Activated naive CD8-positive, alpha-beta T cell treated with anti-CD3 and anti-CD28 coated beads for 36 hours (primary cell): Measurements from ENCODE around the gene FUT1. TPM values are rescaled to one million over a fixed set of nuclear protein-coding genes. Genes with fewer than 3 reads are reported as not detected.

Experiments
- DNase-seq: peaks from one replicate; pipeline ENCODE4 v3.0.0; 2021
- H3K27ac Mint-ChIP-seq: one replicate; pipeline ENCODE4 v1.8.0; 2022; ENCODE audit warnings: mild to moderate bottlenecking, moderate library complexity, mixed read lengths
- H3K27me3 Mint-ChIP-seq: one replicate; pipeline ENCODE4 v1.8.0; 2022; ENCODE audit warnings: mild to moderate bottlenecking, mixed read lengths
- H3K36me3 Mint-ChIP-seq: one replicate; pipeline ENCODE4 v1.8.0; 2021; ENCODE audit warnings: mild to moderate bottlenecking, mixed read lengths
- H3K4me1 Mint-ChIP-seq: one replicate; pipeline ENCODE4 v1.8.0; 2021; ENCODE audit warnings: mixed read lengths
- H3K4me3 Mint-ChIP-seq: one replicate; pipeline ENCODE4 v1.8.0; 2022; ENCODE audit warnings: mild to moderate bottlenecking, moderate library complexity, mixed read lengths
- H3K9me3 Mint-ChIP-seq: one replicate; pipeline ENCODE4 v1.8.0; 2022; ENCODE audit warnings: mixed read lengths
- total RNA-seq, 2 experiments: library from RNA; stranded (reverse); gene quantifications; one replicate each; pipeline ENCODE4 v1.2.3, GENCODE V29; 2021

The FUT1 gene
- total RNA-seq, 2 experiments from 2014 or later, result 0.06 to 0.12 TPM

GRCh38 chr19:48738557-48739403, 13.7 kb downstream of the FUT1 start:
- H3K9me3 Mint-ChIP-seq, result no peaks in the 10 kb centered on the region
- no peak overlapping the region for H3K27ac Mint-ChIP-seq
- H3K4me3 Mint-ChIP-seq, result peak overlapping the region; percentile 53
- peak; percentile 91 for DNase-seq
- H3K36me3 Mint-ChIP-seq, result no peaks in the 10 kb centered on the region
- H3K4me1 Mint-ChIP-seq, result peaks cover 11% of the 10 kb centered on the region
- peaks cover 28% of the 10 kb centered on the region for H3K27me3 Mint-ChIP-seq

GRCh38 chr19:48737360-48737998, 15.0 kb downstream of the FUT1 start:
- Mint-ChIP-seq H3K4me1 (peaks cover 11% of the 10 kb centered on the region), H3K9me3 (no peaks in the 10 kb centered on the region), H3K4me3 (no peak overlapping the region), H3K27me3 (peaks cover 20% of the 10 kb centered on the region), H3K27ac (no peak overlapping the region), H3K36me3 (no peaks in the 10 kb centered on the region)
- DNase-seq, result no peak

GRCh38 chr19:48735031-48735615, 17.3 kb downstream of the FUT1 start:
- Mint-ChIP-seq H3K27ac (no peak overlapping the region), H3K4me3 (no peak overlapping the region), H3K4me1 (peaks cover 5% of the 10 kb centered on the region), H3K27me3 (peaks cover 8% of the 10 kb centered on the region), H3K36me3 (no peaks in the 10 kb centered on the region), H3K9me3 (no peaks in the 10 kb centered on the region)
- DNase-seq, result no peak

- H3K4me1 Mint-ChIP-seq, result peaks cover 3% of the 10 kb centered on the region
- peaks cover 3% of the 10 kb centered on the region for H3K27me3 Mint-ChIP-seq
- no peak overlapping the region for H3K27ac Mint-ChIP-seq
- no peaks in the 10 kb centered on the region for H3K36me3 Mint-ChIP-seq
- no peaks in the 10 kb centered on the region for H3K9me3 Mint-ChIP-seq
- DNase-seq, result no peak
- no peak overlapping the region for H3K4me3 Mint-ChIP-seq
Observed at GRCh38 chr19:48734625-48735024, 17.8 kb downstream of the FUT1 start.

GRCh38 chr19:48731452-48731851, 21.0 kb downstream of the FUT1 start:
- DNase-seq, result no peak
- H3K4me3 Mint-ChIP-seq, result no peak overlapping the region
- peaks cover under 1% of the 10 kb centered on the region for H3K4me1 Mint-ChIP-seq
- no peaks in the 10 kb centered on the region for H3K27me3 Mint-ChIP-seq
- H3K36me3 Mint-ChIP-seq, result peaks cover 13% of the 10 kb centered on the region
- H3K27ac Mint-ChIP-seq, result no peak overlapping the region
- H3K9me3 Mint-ChIP-seq, result peaks cover 3% of the 10 kb centered on the region

- no peak for DNase-seq
- peaks cover 15% of the 10 kb centered on the region for H3K4me1 Mint-ChIP-seq
- no peak overlapping the region for H3K4me3 Mint-ChIP-seq
- H3K36me3 Mint-ChIP-seq, result peaks cover 26% of the 10 kb centered on the region
- H3K9me3 Mint-ChIP-seq, result peaks cover 14% of the 10 kb centered on the region
- H3K27me3 Mint-ChIP-seq, result no peaks in the 10 kb centered on the region
- no peak overlapping the region for H3K27ac Mint-ChIP-seq
Observed at GRCh38 chr19:48728911-48729664, 23.4 kb downstream of the FUT1 start.

GRCh38 chr19:48726556-48726955, 25.9 kb downstream of the FUT1 start:
- peak overlapping the region; percentile 81 for H3K27ac Mint-ChIP-seq
- no peaks in the 10 kb centered on the region for H3K27me3 Mint-ChIP-seq
- peaks cover 15% of the 10 kb centered on the region for H3K4me1 Mint-ChIP-seq
- peaks cover 26% of the 10 kb centered on the region for H3K36me3 Mint-ChIP-seq
- DNase-seq, result no peak
- H3K4me3 Mint-ChIP-seq, result no peak overlapping the region
- H3K9me3 Mint-ChIP-seq, result peaks cover 14% of the 10 kb centered on the region

- H3K27ac Mint-ChIP-seq, result peak overlapping the region; percentile 92
- peak overlapping the region; percentile 55 for H3K4me3 Mint-ChIP-seq
Observed at GRCh38 chr19:48724796-48725753, 27.4 kb downstream of the FUT1 start.

GRCh38 chr19:48722196-48722708, 30.2 kb downstream of the FUT1 start:
- DNase-seq, result no peak
- H3K36me3 Mint-ChIP-seq, result peaks cover 21% of the 10 kb centered on the region
- peaks cover 23% of the 10 kb centered on the region for H3K4me1 Mint-ChIP-seq
- H3K4me3 Mint-ChIP-seq, result no peak overlapping the region
- no peaks in the 10 kb centered on the region for H3K27me3 Mint-ChIP-seq
- no peak overlapping the region for H3K27ac Mint-ChIP-seq
- H3K9me3 Mint-ChIP-seq, result peaks cover 14% of the 10 kb centered on the region

More at GRCh38 chr19:48724796-48725753, 27.4 kb downstream of the FUT1 start:
- Mint-ChIP-seq H3K4me1 (peaks cover 23% of the 10 kb centered on the region), H3K9me3 (peaks cover 14% of the 10 kb centered on the region), H3K36me3 (peaks cover 26% of the 10 kb centered on the region), H3K27me3 (no peaks in the 10 kb centered on the region)
- no peak for DNase-seq

- peaks cover 8% of the 10 kb centered on the region for H3K9me3 Mint-ChIP-seq
- H3K27me3 Mint-ChIP-seq, result no peaks in the 10 kb centered on the region
- H3K4me3 Mint-ChIP-seq, result peak overlapping the region; percentile 96
- peak overlapping the region; percentile 99 for H3K27ac Mint-ChIP-seq
- peaks cover 19% of the 10 kb centered on the region for H3K4me1 Mint-ChIP-seq
- peak; percentile 92 for DNase-seq
- H3K36me3 Mint-ChIP-seq, result peaks cover 10% of the 10 kb centered on the region
Observed at GRCh38 chr19:48720613-48721296, 31.7 kb downstream of the FUT1 start.

GRCh38 chr19:48720251-48720612, 32.2 kb downstream of the FUT1 start:
- H3K27me3 Mint-ChIP-seq, result no peaks in the 10 kb centered on the region
- H3K4me3 Mint-ChIP-seq, result peak overlapping the region; percentile 96
- DNase-seq, result no peak
- H3K27ac Mint-ChIP-seq, result peak overlapping the region; percentile 8
- H3K9me3 Mint-ChIP-seq, result peaks cover 4% of the 10 kb centered on the region
- peaks cover 5% of the 10 kb centered on the region for H3K36me3 Mint-ChIP-seq
- peaks cover 14% of the 10 kb centered on the region for H3K4me1 Mint-ChIP-seq

GRCh38 chr19:48719263-48720171, 32.9 kb downstream of the FUT1 start, which contains the start of gene MAMSTR:
Gene MAMSTR (minus strand): TSS chr19:48719725. CDS start chr19:48719031, 694 bp downstream.
- DNase-seq, result no peak
- no peaks in the 10 kb centered on the region for H3K36me3 Mint-ChIP-seq
- peak within 1 kb of the TSS; percentile 8 for H3K27ac Mint-ChIP-seq
- H3K9me3 Mint-ChIP-seq, result no peaks in the 10 kb centered on the region
- peaks cover 13% of the 10 kb centered on the region for H3K4me1 Mint-ChIP-seq
- peak within 1 kb of the TSS; percentile 96 for H3K4me3 Mint-ChIP-seq
- no peaks in the 10 kb centered on the region for H3K27me3 Mint-ChIP-seq
